D341Med (cell line): Measurements from ENCODE around the gene UBE2M.
"Not testable (repeated sequence)": the region's sequence is repeated elsewhere in the genome, so short reads cannot be mapped to it uniquely, and the experiment has no call there.

Experiments used
- DNase-seq: peaks from one replicate; pipeline ENCODE4 v3.0.0; 2012; ENCODE audit warnings: low spot score

Gene UBE2M

DNA sequence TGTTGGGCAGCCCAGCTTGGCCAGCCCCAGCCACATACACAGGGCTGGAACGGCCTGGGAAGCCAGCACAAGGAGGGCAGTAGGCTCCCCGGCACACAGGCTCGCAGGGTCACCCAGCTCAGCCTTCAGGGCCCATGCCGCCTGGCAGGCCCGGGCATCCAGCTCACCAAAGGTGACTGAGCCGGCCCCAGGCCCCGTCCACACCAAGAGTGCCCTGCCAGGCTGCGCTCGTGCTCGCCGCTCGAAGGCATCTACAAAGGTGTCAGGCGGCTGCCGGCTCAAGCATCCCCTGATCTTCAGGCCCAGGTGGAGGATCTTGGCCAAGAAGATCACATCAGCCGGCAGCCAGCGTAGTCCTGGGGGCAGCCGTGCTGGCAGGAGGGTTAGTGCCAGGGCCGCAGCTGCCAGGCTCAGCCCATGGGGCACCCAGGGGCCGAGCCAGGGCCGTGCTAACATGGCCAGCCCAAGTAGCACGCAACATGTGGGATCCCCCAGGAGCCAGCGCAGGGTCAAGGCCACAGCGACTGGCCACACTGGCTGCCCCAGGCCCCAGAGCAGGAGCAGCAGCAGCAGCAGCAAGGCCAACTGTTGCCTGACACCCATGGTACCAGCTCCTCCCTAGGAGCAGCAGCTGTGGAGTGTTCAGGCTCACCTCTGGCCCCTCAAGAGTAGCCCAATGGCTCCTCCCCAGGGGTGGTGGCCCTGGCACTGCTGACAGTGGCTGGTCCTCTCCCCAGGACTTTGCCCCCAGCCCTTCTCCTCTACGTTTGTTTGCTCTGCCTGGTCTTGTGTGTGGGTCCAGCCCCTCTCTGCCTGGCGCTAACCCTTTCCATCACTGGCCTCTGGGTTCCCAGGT lies 46.8 kb downstream of the UBE2M start, which contains the start of gene SLC27A5:
TSS of gene SLC27A5 (minus strand) at position 640 of the 856 bp plus-strand sequence. CDS start at position 603, 37 bp downstream.
- DNase-seq: no peak

DNA sequence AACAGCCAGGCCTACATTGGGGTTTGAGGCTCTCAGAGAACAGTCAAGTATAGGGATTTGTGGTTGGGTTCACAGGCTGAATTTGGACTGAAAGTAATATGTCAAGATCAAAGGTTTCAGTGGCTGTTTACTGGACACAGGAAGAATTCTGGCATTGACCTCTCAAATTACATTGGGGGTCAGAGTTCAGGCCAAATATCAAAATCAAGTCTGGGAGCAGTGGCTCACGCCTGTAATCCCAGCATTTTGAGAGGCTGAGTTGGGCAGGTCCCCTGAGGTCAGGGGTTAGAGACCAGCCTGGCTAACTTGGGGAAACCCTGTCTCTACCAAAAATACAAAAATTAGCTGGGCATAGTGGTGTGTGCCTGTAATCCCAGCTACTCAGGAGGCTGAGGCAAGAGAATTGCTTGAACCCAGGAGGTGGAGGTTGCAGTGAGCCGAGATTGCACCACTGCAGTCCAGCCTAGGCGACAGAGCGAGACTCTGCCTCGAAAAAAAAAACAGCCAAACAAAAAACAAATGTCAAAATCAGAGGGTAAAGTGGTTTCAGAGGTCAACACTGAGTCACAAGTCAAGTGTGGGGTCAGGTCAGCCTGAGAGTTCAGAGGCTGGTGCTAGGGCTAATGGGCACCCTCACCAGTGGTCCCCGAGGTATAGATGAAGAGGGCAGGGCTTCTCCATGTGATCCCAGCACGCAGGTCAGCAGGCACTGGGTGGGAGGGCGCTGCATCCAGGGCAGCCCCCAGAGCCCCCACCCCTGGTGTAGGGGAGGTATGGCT lies 48.1 kb downstream of the UBE2M start:
- no peak for DNase-seq

DNA sequence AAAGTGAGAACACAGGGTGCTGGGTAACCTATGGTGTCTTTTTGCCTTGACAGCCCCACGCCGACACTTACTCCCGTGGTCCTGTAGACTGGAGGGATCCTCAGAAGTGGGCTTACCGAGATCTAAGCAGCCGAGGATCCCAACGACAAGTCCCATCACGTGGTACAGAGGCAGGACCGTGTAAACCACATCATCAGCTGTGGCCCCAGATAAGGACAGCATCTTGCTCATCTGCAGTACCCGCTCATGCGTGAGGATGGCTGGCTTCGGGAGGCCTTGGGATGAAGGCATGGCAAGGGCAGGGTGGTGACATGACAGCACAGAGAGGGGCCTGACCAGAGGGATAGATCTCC lies 48.7 kb downstream of the UBE2M start:
- no peak for DNase-seq

DNA sequence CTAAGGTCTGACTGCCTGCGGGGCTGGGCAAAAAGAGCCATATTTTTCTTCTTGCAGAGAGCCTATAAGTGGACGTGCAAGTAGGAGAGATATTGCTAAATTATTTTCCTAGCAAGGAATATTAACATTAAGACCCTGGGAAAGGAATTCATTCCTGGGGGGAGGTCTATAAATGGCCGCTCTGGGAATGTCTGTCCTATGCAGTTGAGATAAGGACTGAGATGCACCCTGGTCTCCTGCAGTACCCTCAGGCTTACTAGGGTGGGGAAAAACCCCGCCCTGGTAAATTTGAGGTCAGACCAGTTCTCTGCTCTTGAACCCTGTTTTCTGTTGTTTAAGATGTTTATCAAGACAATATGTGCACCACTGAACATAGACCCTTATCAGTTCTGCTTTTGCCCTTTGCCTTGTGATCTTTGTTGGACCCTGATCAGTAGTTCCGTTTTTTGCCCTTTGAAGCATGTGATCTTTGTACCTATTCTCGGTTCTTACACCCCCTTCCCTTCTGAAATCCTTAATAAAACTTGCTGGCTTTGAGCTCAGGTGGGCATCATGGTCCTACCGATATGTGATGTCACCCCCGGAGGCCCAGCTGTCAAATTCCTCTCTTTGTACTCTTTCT lies 50.7 kb downstream of the UBE2M start:
- not testable (repeated sequence) for DNase-seq
